A549 (cell line): ENCODE measurements around the gene ARHGAP35. TPM values are rescaled to one million over a fixed set of nuclear protein-coding genes. Genes with fewer than 3 reads are reported as not detected.

Experiments used
- ATAC-seq, 2 experiments: fragments of 200-7000 bp in 1 of 2; fragments of >200 bp in 1 of 2; cut with Nextera tagmentation in 1 of 2; cut with Tn5 transposase in 1 of 2; 3 replicates each; pipeline versions ENCODE4 v1.8.0 to v1.9.1; 2018 to 2020; ENCODE audit warnings: mild to moderate bottlenecking in 1 of 2, moderate library complexity in 1 of 2
- CTCF ChIA-PET: fragments of 300-600 bp; sonication (Branson Sonifier 250); formaldehyde crosslinking; extraction: SDS; loops from one replicate; lab custom pipeline; 2021; ENCODE audit warnings: antibody characterized with exemption, inconsistent platforms; lab: Yijun Ruan, JAX
- POLR2A ChIA-PET: fragments of 350-600 bp; formaldehyde crosslinking; extraction: SDS; loops from one replicate; lab custom pipeline; 2021; ENCODE audit warnings: antibody characterized with exemption, inconsistent platforms; lab: Yijun Ruan, JAX
- DNase-seq, 2 experiments: peaks; one replicate each; pipeline versions ENCODE4 v3.0.0 to v3.0.0-alpha.2; 2011 to 2016; ENCODE audit warnings: low read depth in 1 of 2, low spot score in 1 of 2
- FAIRE-seq: peaks from 2 replicates; lab custom pipeline; 2011; peaks lifted over from hg19 to GRCh38; lab: Jason Lieb, UNC
- H3K27ac ChIP-seq, 2 experiments: fragments of >200 bp; sonication (Bioruptor Twin); formaldehyde crosslinking; 3 replicates each; pipeline ENCODE4 v1.5.1; 2016 to 2017
- H3K4me1 ChIP-seq: fragments of >200 bp; sonication (Bioruptor Twin); formaldehyde crosslinking; 3 replicates; pipeline ENCODE4 v1.6.1; 2016
- H3K4me2 ChIP-seq: fragments of >200 bp; sonication (Bioruptor Twin); formaldehyde crosslinking; 3 replicates; pipeline ENCODE4 v1.6.1; 2016
- H3K4me3 ChIP-seq: fragments of >200 bp; sonication (Bioruptor Twin); formaldehyde crosslinking; 3 replicates; pipeline ENCODE4 v1.5.1; 2016
- H3K9me3 ChIP-seq: fragments of >200 bp; sonication (Bioruptor Twin); formaldehyde crosslinking; 3 replicates; pipeline ENCODE4 v1.6.1; 2016
- BHLHE40 ChIP-seq: IDR thresholded peaks from 2 replicates; pipeline ENCODE4 v1.6.1; 2012; ENCODE audit warnings: low read depth, low read length, inconsistent platforms
- CBX2 ChIP-seq: fragments of 200-600 bp; sonication (generic); IDR thresholded peaks from 2 replicates; pipeline ENCODE4 v1.6.1; 2016; ENCODE audit warnings: low read depth, mild to moderate bottlenecking, borderline replicate concordance
- CEBPB ChIP-seq, 2 experiments: fragments of >200 bp in 1 of 2; sonication (Bioruptor Twin) in 1 of 2; formaldehyde crosslinking in 1 of 2; IDR thresholded peaks; 2 replicates each; pipeline ENCODE4 v1.6.1; 2012 to 2016
- CTCF ChIP-seq: fragments of >200 bp; sonication (Bioruptor Twin); formaldehyde crosslinking; IDR thresholded peaks from 3 replicates; pipeline ENCODE4 v1.5.1; 2016
- E2F6 ChIP-seq: IDR thresholded peaks from 2 replicates; pipeline ENCODE4 v1.6.1; 2012; ENCODE audit warnings: low read depth, borderline replicate concordance
- EHF ChIP-seq: fragments of 250-450 bp; sonication (Bioruptor Pico); IDR thresholded peaks from 2 replicates; pipeline ENCODE4 v1.5.0; 2020; ENCODE audit warnings: mild to moderate bottlenecking
- EHMT2 ChIP-seq: fragments of 200-600 bp; sonication (generic); IDR thresholded peaks from 2 replicates; pipeline ENCODE4 v1.6.1; 2016; ENCODE audit warnings: antibody characterized with exemption, low read depth, mild to moderate bottlenecking, moderate library complexity
- ESRRA ChIP-seq: fragments of 150-350 bp; IDR thresholded peaks from 2 replicates; pipeline ENCODE4 v1.6.1; 2014; ENCODE audit warnings: mild to moderate bottlenecking, low read length, borderline replicate concordance
- FOSB ChIP-seq: fragments of 250-450 bp; sonication (Bioruptor Pico); IDR thresholded peaks from 2 replicates; pipeline ENCODE4 v1.5.0; 2020; ENCODE audit warnings: mild to moderate bottlenecking, moderate library complexity
- FOSL2 ChIP-seq, 2 experiments: fragments of 450-650 bp in 1 of 2; fragments of >200 bp in 1 of 2; sonication (Bioruptor Twin) in 1 of 2; formaldehyde crosslinking; IDR thresholded peaks; 2 replicates each; pipeline versions ENCODE4 v1.5.0 to v1.6.1; 2016 to 2020; ENCODE audit warnings: mild to moderate bottlenecking in 1 of 2, moderate library complexity in 1 of 2
- HEYL ChIP-seq: fragments of 250-450 bp; sonication (Bioruptor Pico); IDR thresholded peaks from 2 replicates; pipeline ENCODE4 v1.8.0; 2021; ENCODE audit warnings: mild to moderate bottlenecking, moderate library complexity
- MYC ChIP-seq: IDR thresholded peaks from 2 replicates; pipeline ENCODE4 v1.6.1; 2012; ENCODE audit warnings: mild to moderate bottlenecking, inconsistent platforms, low read length, improper control_type of control experiment, borderline replicate concordance
- PHF8 ChIP-seq: fragments of 200-600 bp; sonication (generic); IDR thresholded peaks from 2 replicates; pipeline ENCODE4 v1.6.1; 2016; ENCODE audit warnings: low read depth, mild to moderate bottlenecking, antibody characterized with exemption, moderate library complexity, borderline replicate concordance
- POLR2A ChIP-seq: IDR thresholded peaks from 2 replicates; pipeline ENCODE4 v1.6.1; 2012; ENCODE audit warnings: mild to moderate bottlenecking, low read length
- RAD21 ChIP-seq, 2 experiments: fragments of >200 bp in 1 of 2; sonication (Bioruptor Twin) in 1 of 2; formaldehyde crosslinking in 1 of 2; IDR thresholded peaks in 1 of 2; conservative IDR thresholded peaks in 1 of 2; 2 replicates in 1 of 2; 3 replicates in 1 of 2; pipeline ENCODE4 v1.6.1; 2012 to 2018; ENCODE audit warnings: inconsistent platforms in 1 of 2
- RNF2 ChIP-seq: fragments of 200-600 bp; sonication (generic); IDR thresholded peaks from 2 replicates; pipeline ENCODE4 v1.6.1; 2016; ENCODE audit warnings: low read depth, mild to moderate bottlenecking, antibody characterized with exemption, moderate library complexity, borderline replicate concordance
- SMC3 ChIP-seq: fragments of >200 bp; sonication (Bioruptor Twin); formaldehyde crosslinking; IDR thresholded peaks from 3 replicates; pipeline ENCODE4 v1.6.1; 2018; ENCODE audit warnings: inconsistent platforms
- TFCP2L1 ChIP-seq: fragments of 250-450 bp; sonication (Bioruptor Pico); IDR thresholded peaks from 2 replicates; pipeline ENCODE4 v1.5.0; 2021; ENCODE audit warnings: mild to moderate bottlenecking
- USF2 ChIP-seq: fragments of 450-650 bp; IDR thresholded peaks from 2 replicates; pipeline ENCODE4 v1.6.1; 2014; ENCODE audit warnings: antibody characterized with exemption
- ZC3H11A ChIP-seq: fragments of 450-650 bp; IDR thresholded peaks from 2 replicates; pipeline ENCODE4 v1.6.1; 2014; ENCODE audit warnings: antibody characterized with exemption, mild to moderate bottlenecking
- WGBS: methylation state at CpG from one replicate; pipeline ENCODE4 v1.1.6; 2017; ENCODE audit errors: missing lambda C conversion rate; 5-methylcytosine and 5-hydroxymethylcytosine counted together
- polyA plus RNA-seq, 4 experiments: library from polyadenylated mRNA; depleted of rRNA in 3 of 4; stranded (reverse); fragments of >200 nt; fragmentation: RNase III in 1 of 4; extraction: RNeasy Plus Mini Kit Qiagen cat#74134 plus additional on column Dnase treatment in 1 of 4; gene quantifications; 2 replicates in 3 of 4; 3 replicates in 1 of 4; pipeline ENCODE4 v1.2.3, GENCODE V29; 2011 to 2017

ARHGAP35 gene
- polyA plus RNA-seq, 2 of the 4 experiments (the other 2 are of a cell fraction): 33.3 to 48.5 TPM

GRCh38 chr19:46824890-46825730 is 35.7 kb upstream of the ARHGAP35 start:
- no peak overlapping the region for H3K4me2 ChIP-seq
- peaks cover 10% of the 10 kb centered on the region for H3K4me1 ChIP-seq
- ATAC-seq: no peak
- no peak overlapping the region for H3K4me3 ChIP-seq
- H3K27ac ChIP-seq: no peak overlapping the region
- ChIA-PET POLR2A (interaction anchor here (1.0 kb wide), 1 partner anchor 36 kb away, joined by 4 read pairs; the partner anchor contains the start of gene SLC1A5), CTCF (interaction anchor here (0.8 to 44.5 kb wide), 7 partner anchors 9 to 65 kb away, joined by 3 to 1222 read pairs (median 8); partner anchors contain the start of gene SLC1A5)
- TF ChIP-seq RNF2: no peak
- no peak for TF ChIP-seq E2F6
- TF ChIP-seq CTCF: peak; percentile 20; the same call in 2 of the 3 replicates
- no peak for TF ChIP-seq TFCP2L1 (CRISPR knock-in tag)
- 0 out of 2 replicates have a peak, but pooled peaks have one; percentile 22 for TF ChIP-seq HEYL (CRISPR knock-in tag)
- no peak for TF ChIP-seq FOSB (CRISPR knock-in tag)
- no peak for TF ChIP-seq BHLHE40
- peak; percentile 16; the same call in 1 of the 3 replicates for TF ChIP-seq SMC3
- no peak for TF ChIP-seq EHF (CRISPR knock-in tag)
- TF ChIP-seq POLR2A: no peak
- no peak for TF ChIP-seq CEBPB (IDR thresholded peaks at IDR 0.05)
- no peak for TF ChIP-seq ESRRA
- no peak for TF ChIP-seq MYC
- TF ChIP-seq RAD21 (conservative IDR thresholded peaks at IDR 0.05 in 1 of 2, IDR thresholded peaks at IDR 0.05 in 1 of 2): peak; percentile 31 to 50; a peak in 4 of 5 replicates
- TF ChIP-seq USF2: no peak
- no peak for TF ChIP-seq CBX2
- TF ChIP-seq PHF8: no peak
- WGBS: 87% methylated on average over 21 of the region's 21 CpGs
- no peaks in the 10 kb centered on the region for H3K9me3 ChIP-seq
- FAIRE-seq: no peak
- peak in 1 of 2 experiments; percentile 41 for DNase-seq

- no peak for DNase-seq
- no peak for FAIRE-seq
Measured at GRCh38 chr19:46825731-46826055, 35.1 kb upstream of the ARHGAP35 start.

GRCh38 chr19:46828484-46828883 is 32.3 kb upstream of the ARHGAP35 start:
- POLR2A ChIA-PET: interaction anchor here (1.0 kb wide), 1 partner anchor 40 kb away, joined by 6 read pairs; the partner anchor contains the start of gene SLC1A5
- H3K27ac ChIP-seq: no peak overlapping the region
- no peak for ATAC-seq

More at GRCh38 chr19:46825731-46826055, 35.1 kb upstream of the ARHGAP35 start:
- H3K4me2 ChIP-seq: no peak overlapping the region
- TF ChIP-seq ZC3H11A (no peak), RAD21 (conservative IDR thresholded peaks at IDR 0.05 in 1 of 2, IDR thresholded peaks at IDR 0.05 in 1 of 2) (0 out of 5 replicates have a peak, but pooled peaks of 1 of the 2 experiments have one; percentile 8)
- H3K9me3 ChIP-seq: no peaks in the 10 kb centered on the region
- CTCF ChIA-PET: interaction anchor here (0.8 to 44.5 kb wide), 6 partner anchors 8 to 65 kb away, joined by 4 to 1222 read pairs (median 9); partner anchors contain the start of gene SLC1A5
- H3K4me1 ChIP-seq: peaks cover 10% of the 10 kb centered on the region
- no peak overlapping the region for H3K27ac ChIP-seq
- no peak overlapping the region for H3K4me3 ChIP-seq
- POLR2A ChIA-PET: interaction anchor here (1.0 kb wide), 1 partner anchor 37 kb away, joined by 4 read pairs; the partner anchor contains the start of gene SLC1A5
- no peak for ATAC-seq
- 90% methylated on average over 5 of the region's 5 CpGs for WGBS

More at GRCh38 chr19:46828484-46828883, 32.3 kb upstream of the ARHGAP35 start:
- no peak for FAIRE-seq
- Histone ChIP-seq H3K9me3 (no peaks in the 10 kb centered on the region), H3K4me3 (no peak overlapping the region), H3K4me2 (no peak overlapping the region), H3K4me1 (peaks cover 10% of the 10 kb centered on the region)
- CTCF ChIA-PET: interaction anchor here (0.6 to 44.5 kb wide), 10 partner anchors 10 to 936 kb away, joined by 3 to 1222 read pairs (median 5); no protein-coding TSS in a partner anchor
- TF ChIP-seq EHMT2 (no peak), FOSL2 (IDR thresholded peaks at IDR 0.05) (no peak), FOSL2 (CRISPR knock-in tag; IDR thresholded peaks at IDR 0.05) (peak; percentile 21; the same call in 1 of the 2 replicates)
- WGBS: 91% methylated on average over 5 of the region's 5 CpGs
- no peak for DNase-seq
